NCI-H187 (cell line): ENCODE measurements around the gene TARBP1.
"Not testable (repeated sequence)": the region's sequence is repeated elsewhere in the genome, so short reads cannot be mapped to it uniquely, and the experiment has no call there.

Source experiments
- DNase-seq, 2 experiments: peaks; one replicate each; lab custom pipeline; 2025; lab: John Stamatoyannopoulos, UW

TARBP1 gene

GRCh38 chr1:234478481-234479309, at the start of gene TARBP1:
TARBP1 (minus strand) TSS chr1:234479179; CDS start chr1:234479103, 76 bp downstream.
- peak; percentile 5 to 67 for DNase-seq

GRCh38 chr1:234528074-234528865, 49.3 kb upstream of the TARBP1 start:
- DNase-seq, result no peak

GRCh38 chr1:234527346-234527745, 48.4 kb upstream of the TARBP1 start:
- no peak for DNase-seq

- DNase-seq, result no peak
These were observed 47.9 kb upstream of the TARBP1 start for GRCh38 chr1:234526922-234527321.

- DNase-seq, result no peak
These were observed 46.3 kb upstream of the TARBP1 start for GRCh38 chr1:234525099-234525799.

- DNase-seq, result no peak
These were observed 42.9 kb upstream of the TARBP1 start for GRCh38 chr1:234521836-234522235.

GRCh38 chr1:234520908-234521817, 42.2 kb upstream of the TARBP1 start:
- DNase-seq, result no peak

GRCh38 chr1:234519506-234519905, 40.5 kb upstream of the TARBP1 start:
- no peak for DNase-seq

GRCh38 chr1:234518876-234519275, 39.9 kb upstream of the TARBP1 start:
- DNase-seq, result no peak

GRCh38 chr1:234518086-234518485, 39.1 kb upstream of the TARBP1 start:
- DNase-seq, result not testable (repeated sequence)

- DNase-seq, result no peak
These were observed 38.3 kb upstream of the TARBP1 start for GRCh38 chr1:234517110-234517802.

GRCh38 chr1:234515821-234516241, 36.9 kb upstream of the TARBP1 start:
- no peak for DNase-seq

- no peak for DNase-seq
These were observed 36.4 kb upstream of the TARBP1 start for GRCh38 chr1:234515411-234515810.

GRCh38 chr1:234512451-234512861, 33.5 kb upstream of the TARBP1 start:
- no peak for DNase-seq

- DNase-seq, result no peak
These were observed 30.7 kb upstream of the TARBP1 start for GRCh38 chr1:234509457-234510328.

GRCh38 chr1:234507626-234508387, 28.8 kb upstream of the TARBP1 start:
- no peak for DNase-seq

GRCh38 chr1:234507089-234507488, 28.1 kb upstream of the TARBP1 start:
- no peak for DNase-seq

- DNase-seq, result no peak
These were observed 26.8 kb upstream of the TARBP1 start for GRCh38 chr1:234505769-234506102.
